ENCODE measurements around the gene SULF2.
A peak's percentile ranks its signal among the peaks of the same experiment; 100 is the strongest.

The SULF2 gene

GRCh38 chr20:47620808-47621805 lies 164.2 kb downstream of the SULF2 start:
- H3K4me1 ChIP-seq: peaks cover 10% of the 10 kb centered on the region

GRCh38 chr20:47618479-47618878 lies 166.8 kb downstream of the SULF2 start:
- no peak for DNase-seq (ENCODE audit: low spot score in 2 of 2)
- Histone ChIP-seq H3K9me3 (no peaks in the 10 kb centered on the region), H3K4me1 (peaks cover 10% of the 10 kb centered on the region), H3K27me3 (ENCODE audit: low read depth) (no peaks in the 10 kb centered on the region), H3K36me3 (replicated peaks) (no peaks in the 10 kb centered on the region), H3K4me3 (no peak overlapping the region)
- in situ Hi-C loops (cut with MboI; ENCODE audit: low sequenced_read_pairs): loop anchor here (25.0 kb wide), 1 partner anchor 231 kb away; no protein-coding TSS in a partner anchor

More at GRCh38 chr20:47620808-47621805, 164.2 kb downstream of the SULF2 start:
- Histone ChIP-seq H3K9me3 (no peaks in the 10 kb centered on the region), H3K36me3 (replicated peaks) (no peaks in the 10 kb centered on the region), H3K4me3 (no peak overlapping the region), H3K27me3 (ENCODE audit: low read depth) (no peaks in the 10 kb centered on the region)
- in situ Hi-C loops (cut with MboI; ENCODE audit: low sequenced_read_pairs): loop anchor here (25.0 kb wide), 1 partner anchor 234 kb away; no protein-coding TSS in a partner anchor
- DNase-seq (ENCODE audit: low spot score in 2 of 2): peak; percentile 21 to 54

GRCh38 chr20:47614703-47615309 lies 170.5 kb downstream of the SULF2 start:
- DNase-seq (ENCODE audit: low spot score in 2 of 2): no peak
- no peaks in the 10 kb centered on the region for H3K27me3 ChIP-seq (ENCODE audit: low read depth)
- no peaks in the 10 kb centered on the region for H3K36me3 ChIP-seq (replicated peaks)
- no peaks in the 10 kb centered on the region for H3K9me3 ChIP-seq
- no peak overlapping the region for H3K4me3 ChIP-seq
- in situ Hi-C loops (cut with MboI; ENCODE audit: low sequenced_read_pairs): loop anchor here (25.0 kb wide), 1 partner anchor 228 kb away; no protein-coding TSS in a partner anchor
- H3K4me1 ChIP-seq: no peaks in the 10 kb centered on the region

DNA sequence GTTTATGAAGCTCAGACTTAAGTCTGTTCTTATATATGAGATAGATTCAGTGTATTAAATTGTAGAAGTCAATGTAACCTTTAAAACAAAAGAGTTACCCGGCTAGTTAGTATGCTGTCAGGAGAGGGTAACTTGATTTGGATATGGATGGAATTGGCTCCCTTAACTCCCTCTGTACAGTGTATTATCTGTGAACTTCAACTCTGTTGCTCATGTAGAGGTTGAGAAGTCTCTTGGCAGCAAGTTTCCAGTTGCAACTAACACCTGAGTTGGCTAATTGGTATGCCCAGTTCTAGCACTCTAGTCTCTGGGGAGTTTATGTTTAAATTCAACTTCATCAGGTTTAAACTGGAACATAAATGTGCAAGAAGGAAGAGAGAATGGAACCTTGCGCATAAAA lies 172.6 kb downstream of the SULF2 start:
- no peak for DNase-seq (ENCODE audit: low spot score in 2 of 2)
- in situ Hi-C loops (cut with MboI; ENCODE audit: low sequenced_read_pairs): loop anchor here (25.0 kb wide), 1 partner anchor 225 kb away; no protein-coding TSS in a partner anchor
- Histone ChIP-seq H3K4me1 (no peaks in the 10 kb centered on the region), H3K4me3 (no peak overlapping the region), H3K9me3 (no peaks in the 10 kb centered on the region), H3K36me3 (replicated peaks) (no peaks in the 10 kb centered on the region), H3K27me3 (ENCODE audit: low read depth) (no peaks in the 10 kb centered on the region)

DNA sequence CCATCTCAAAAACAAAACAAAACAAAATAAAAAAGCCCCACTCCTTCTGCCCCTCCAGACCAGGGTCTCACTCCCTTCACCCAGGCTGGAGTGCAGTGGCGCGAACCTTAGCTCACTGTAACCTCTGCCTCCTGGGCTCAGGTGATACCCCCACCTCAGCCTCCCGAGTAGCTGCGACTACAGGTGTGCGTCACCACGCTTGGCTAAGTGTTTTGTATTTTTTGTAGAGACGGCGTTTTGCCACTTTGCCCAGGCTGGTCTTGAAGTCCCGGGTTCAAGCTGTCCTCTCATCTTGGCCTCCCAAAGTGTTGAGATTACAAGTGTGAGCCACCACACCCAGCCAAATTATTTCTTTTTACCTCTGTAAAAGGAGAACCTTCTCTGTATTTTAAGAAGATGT lies 173.5 kb downstream of the SULF2 start:
- Histone ChIP-seq H3K4me1 (no peaks in the 10 kb centered on the region), H3K27me3 (ENCODE audit: low read depth) (no peaks in the 10 kb centered on the region), H3K36me3 (replicated peaks) (no peaks in the 10 kb centered on the region), H3K9me3 (no peaks in the 10 kb centered on the region), H3K4me3 (no peak overlapping the region)
- DNase-seq (ENCODE audit: low spot score in 2 of 2): no peak
- in situ Hi-C loops (cut with MboI; ENCODE audit: low sequenced_read_pairs): loop anchor here (25.0 kb wide), 1 partner anchor 224 kb away; no protein-coding TSS in a partner anchor

- no peaks in the 10 kb centered on the region for H3K36me3 ChIP-seq (replicated peaks)
- in situ Hi-C loops (cut with MboI; ENCODE audit: low sequenced_read_pairs): loop anchor here (25.0 kb wide), 1 partner anchor 224 kb away; no protein-coding TSS in a partner anchor
- H3K4me1 ChIP-seq: no peaks in the 10 kb centered on the region
- no peaks in the 10 kb centered on the region for H3K9me3 ChIP-seq
- DNase-seq (ENCODE audit: low spot score in 2 of 2): no peak
- H3K27me3 ChIP-seq (ENCODE audit: low read depth): no peaks in the 10 kb centered on the region
- no peak overlapping the region for H3K4me3 ChIP-seq
Observed at GRCh38 chr20:47610945-47611250, 174.4 kb downstream of the SULF2 start.

- Histone ChIP-seq H3K9me3 (no peaks in the 10 kb centered on the region), H3K4me1 (no peaks in the 10 kb centered on the region), H3K27me3 (ENCODE audit: low read depth) (no peaks in the 10 kb centered on the region), H3K4me3 (no peak overlapping the region), H3K36me3 (replicated peaks) (no peaks in the 10 kb centered on the region)
- in situ Hi-C loops (cut with MboI; ENCODE audit: low sequenced_read_pairs): loop anchor here (25.0 kb wide), 1 partner anchor 223 kb away; no protein-coding TSS in a partner anchor
- no peak for DNase-seq (ENCODE audit: low spot score in 2 of 2)
Observed at GRCh38 chr20:47610247-47610944, 174.9 kb downstream of the SULF2 start.

DNA sequence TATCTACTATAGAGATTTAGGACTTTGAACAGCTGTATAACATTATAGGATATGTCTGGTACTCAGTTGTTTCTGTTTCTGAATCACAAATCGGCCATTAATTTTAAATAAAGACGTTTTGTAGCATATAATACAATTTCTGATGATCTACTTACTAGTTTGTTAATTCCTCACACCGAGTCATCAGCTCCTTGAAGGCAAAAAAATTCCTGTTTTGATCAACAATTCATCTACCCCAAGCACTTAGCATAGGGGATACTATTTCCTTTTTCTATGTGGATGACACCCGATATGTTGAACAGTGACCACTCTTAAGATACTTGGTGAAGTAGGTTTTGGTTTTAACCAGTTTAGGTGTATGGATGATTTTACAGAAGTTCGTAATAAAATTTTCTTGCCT lies 176.3 kb downstream of the SULF2 start:
- Histone ChIP-seq H3K36me3 (replicated peaks) (no peaks in the 10 kb centered on the region), H3K4me3 (no peak overlapping the region), H3K9me3 (no peaks in the 10 kb centered on the region), H3K27me3 (ENCODE audit: low read depth) (no peaks in the 10 kb centered on the region), H3K4me1 (0 out of 2 replicates have a peak, but pooled peaks cover 2% of the 10 kb centered on the region)
- no peak for DNase-seq (ENCODE audit: low spot score in 2 of 2)
- in situ Hi-C loops (cut with MboI; ENCODE audit: low sequenced_read_pairs): loop anchor here (25.0 kb wide), 1 partner anchor 222 kb away; no protein-coding TSS in a partner anchor

All from HAP-1 (cell line).